Astrocyte of the spinal cord (primary cell): ENCODE data around the gene GIMAP5.

ENCODE experiments used
- DNase-seq: peaks from one replicate; pipeline ENCODE4 v3.0.0; 2011; ENCODE audit warnings: low read depth, low spot score
- H3K4me3 ChIP-seq: 2 replicates; pipeline ENCODE4 v1.5.1; 2011; ENCODE audit warnings: low read depth, mild to moderate bottlenecking, low read length, moderate library complexity
- CTCF ChIP-seq: IDR thresholded peaks from 2 replicates; pipeline ENCODE4 v1.5.1; 2012; ENCODE audit warnings: low read depth, mild to moderate bottlenecking, low read length, inconsistent platforms
- in situ Hi-C: cut with HindIII; loops from 2 replicates; pipeline ENCODE4 v1.10.0; 2017; ENCODE audit warnings: low sequenced_read_pairs

The GIMAP5 gene

DNA sequence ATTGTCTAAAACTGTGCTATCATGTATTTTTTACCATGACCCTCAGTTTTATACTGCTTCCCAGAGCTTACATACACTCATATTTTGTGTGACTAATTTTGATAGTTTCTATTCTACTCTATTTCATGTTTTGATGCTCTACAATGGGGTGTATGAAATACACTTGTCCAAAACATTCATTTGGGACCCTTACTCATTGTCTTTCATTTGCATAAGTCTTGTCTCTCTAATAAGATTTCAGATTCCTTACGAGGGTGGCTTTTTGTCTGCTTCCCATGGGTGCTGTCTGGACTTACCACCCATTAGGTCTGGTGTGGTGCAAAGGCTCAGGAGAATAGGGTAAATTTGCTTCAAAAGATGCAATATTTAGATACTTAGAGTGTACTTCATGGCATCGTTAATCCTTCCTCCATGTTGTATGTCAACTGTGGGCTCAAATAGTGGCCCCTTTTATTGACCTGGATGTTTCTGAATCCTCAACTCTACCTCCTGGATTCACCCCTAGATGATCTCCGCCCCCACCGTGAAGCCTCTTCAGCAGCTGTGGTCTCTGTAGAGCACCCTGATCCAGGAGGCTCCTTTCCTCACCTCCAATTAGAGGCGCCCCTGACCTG lies 3.6 kb upstream of the GIMAP5 start:
- no peak for TF ChIP-seq CTCF
- in situ Hi-C loops, result no loop called here
- no peak for DNase-seq
- no peak overlapping the region for H3K4me3 ChIP-seq

GRCh38 chr7:150734254-150734653 lies 3.0 kb upstream of the GIMAP5 start:
- DNase-seq, result no peak
- H3K4me3 ChIP-seq, result no peak overlapping the region
- in situ Hi-C loops, result no loop called here
- TF ChIP-seq CTCF, result no peak

DNA sequence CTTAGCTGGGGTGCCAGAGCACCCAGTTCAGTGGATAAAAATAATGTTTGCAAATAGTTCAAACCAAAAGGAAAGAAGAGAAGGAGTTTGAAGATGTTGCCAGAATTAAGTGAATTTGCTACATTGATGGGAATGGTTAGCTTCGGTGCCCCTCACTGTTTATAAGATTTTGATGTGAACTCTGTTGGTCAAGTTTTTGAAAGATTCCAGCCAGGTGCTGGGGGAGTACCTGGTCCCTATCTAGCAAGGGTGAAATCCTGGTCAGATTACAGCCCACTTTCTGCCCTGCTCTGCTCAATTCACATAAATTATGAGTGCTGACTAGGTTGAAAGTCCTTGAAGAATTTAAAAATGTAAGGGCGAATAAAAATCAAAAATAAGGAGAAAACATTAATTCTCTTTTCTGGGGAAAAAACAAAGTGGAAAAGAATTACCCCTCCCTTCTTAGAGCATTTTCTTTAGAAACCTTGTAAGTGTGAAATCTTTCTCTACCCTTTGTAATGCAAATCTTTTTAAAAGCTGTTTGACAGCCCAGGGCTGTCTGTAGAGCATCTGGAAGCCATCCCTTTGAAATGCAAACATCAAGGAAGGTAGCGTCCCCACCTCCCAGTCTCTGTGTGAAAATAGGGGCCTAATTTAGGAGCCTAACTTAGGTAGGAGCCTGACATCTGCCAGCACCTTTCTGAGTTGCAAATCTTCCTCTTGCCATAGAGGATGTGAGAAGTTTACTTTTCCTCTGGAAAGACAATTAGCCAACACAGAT lies 1.4 kb upstream of the GIMAP5 start:
- DNase-seq, result no peak
- no peak for TF ChIP-seq CTCF
- in situ Hi-C loops, result no loop called here
- H3K4me3 ChIP-seq, result no peak overlapping the region

DNA sequence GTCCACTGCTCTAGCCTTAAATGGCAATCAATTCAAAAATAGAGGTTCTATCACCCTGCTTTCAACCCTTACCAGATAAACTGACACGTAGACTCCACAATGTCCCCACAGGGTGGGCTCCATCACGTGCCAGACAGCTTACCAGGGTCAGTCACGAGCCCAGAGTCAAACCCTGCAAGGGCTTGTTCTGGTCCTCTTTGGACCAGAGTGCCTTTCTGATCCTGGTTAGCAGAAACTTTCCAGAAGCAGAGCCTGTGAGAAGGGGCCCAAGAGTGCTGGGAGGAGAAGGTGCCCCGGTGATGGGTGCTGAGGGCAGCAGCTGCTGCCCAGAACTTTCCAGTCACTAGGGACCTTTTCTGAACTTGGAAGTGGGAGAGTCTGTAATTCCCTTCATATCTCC lies 354 bp upstream of the GIMAP5 start:
- no peak overlapping the region for H3K4me3 ChIP-seq
- no peak for TF ChIP-seq CTCF
- in situ Hi-C loops, result no loop called here
- no peak for DNase-seq

DNA sequence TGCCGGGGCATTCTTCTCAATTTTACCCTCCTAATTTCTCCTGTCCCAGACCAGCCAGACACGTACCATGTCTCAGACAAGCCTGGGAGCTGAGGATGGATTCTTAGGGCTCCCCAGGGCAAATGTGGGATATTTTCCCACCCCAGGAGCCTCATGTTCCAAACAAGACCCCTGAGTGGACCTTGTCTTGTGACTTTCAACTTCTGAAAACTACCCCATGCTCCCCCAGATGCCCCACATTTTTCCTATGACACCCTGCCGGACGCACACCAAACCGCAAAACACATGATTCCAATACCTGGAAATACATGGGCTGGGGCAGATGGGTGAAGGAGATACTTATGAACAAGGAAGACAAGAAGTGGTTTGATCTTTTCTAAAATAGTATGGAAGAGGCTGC lies 874 bp downstream of the GIMAP5 start:
- no peak for TF ChIP-seq CTCF
- in situ Hi-C loops, result no loop called here
- no peak for DNase-seq
- H3K4me3 ChIP-seq, result no peak overlapping the region

- no peak for TF ChIP-seq CTCF
- DNase-seq, result no peak
- no peak overlapping the region for H3K4me3 ChIP-seq
- in situ Hi-C loops, result no loop called here
Observed at GRCh38 chr7:150738591-150739001, 1.4 kb downstream of the GIMAP5 start.
